H1 (cell line): Measurements from ENCODE around the gene CIT. TPM values are rescaled to one million over a fixed set of nuclear protein-coding genes. Genes with fewer than 3 reads are reported as not detected.
A peak's percentile ranks its signal among the peaks of the same experiment; 100 is the strongest.

Source experiments
- ASH2L ChIP-seq: fragments of 200-600, 300-600 bp; sonication (generic); IDR thresholded peaks from one replicate; pipeline ENCODE4 v1.7.1; 2017; ENCODE audit warnings: low read length
- ATF3 ChIP-seq: IDR thresholded peaks from 2 replicates; pipeline ENCODE4 v1.6.1; 2011; ENCODE audit warnings: low read depth, mild to moderate bottlenecking, low read length; ENCODE audit not compliant: insufficient read depth
- CHD2 ChIP-seq: IDR thresholded peaks from 2 replicates; pipeline ENCODE4 v1.6.1; 2012; ENCODE audit warnings: low read length, improper control_type of control experiment
- CREB1 ChIP-seq: IDR thresholded peaks from 2 replicates; pipeline ENCODE4 v1.6.1; 2012; ENCODE audit warnings: inconsistent platforms
- E2F6 ChIP-seq: IDR thresholded peaks from 2 replicates; pipeline ENCODE4 v1.6.1; 2012; ENCODE audit warnings: inconsistent platforms
- EZH2 ChIP-seq: fragments of 200-600 bp; sonication (generic); IDR thresholded peaks from 2 replicates; pipeline ENCODE4 v1.7.1; 2012; ENCODE audit warnings: low read depth, mild to moderate bottlenecking, moderate library complexity, low read length, inconsistent platforms; ENCODE audit not compliant: severe bottlenecking
- HDAC6 ChIP-seq: IDR thresholded peaks from one replicate; pipeline ENCODE4 v1.7.1; 2012; ENCODE audit warnings: low read depth, mild to moderate bottlenecking, inconsistent platforms, low read length, moderate library complexity
- JUND ChIP-seq: IDR thresholded peaks from 2 replicates; pipeline ENCODE4 v1.6.1; 2011; ENCODE audit warnings: mild to moderate bottlenecking, improper control_type of control experiment, low read length
- KDM5A ChIP-seq: fragments of 200-600 bp; IDR thresholded peaks from 2 replicates; pipeline ENCODE4 v1.7.1; 2012; ENCODE audit warnings: mild to moderate bottlenecking, low read length, inconsistent platforms, mixed read lengths
- MAFK ChIP-seq: IDR thresholded peaks from 2 replicates; pipeline ENCODE4 v1.6.1; 2012; ENCODE audit warnings: low read depth, mild to moderate bottlenecking, improper control_type of control experiment, low read length
- NANOG ChIP-seq: IDR thresholded peaks from 2 replicates; pipeline ENCODE4 v1.6.1; 2011; ENCODE audit warnings: low read length, low read depth, mild to moderate bottlenecking, inconsistent platforms; ENCODE audit not compliant: insufficient read depth, poor library complexity, severe bottlenecking
- PHF8 ChIP-seq: fragments of 200-600 bp; sonication (generic); conservative IDR thresholded peaks from 2 replicates; pipeline ENCODE4 v1.7.1; 2012; ENCODE audit warnings: low read depth, mild to moderate bottlenecking, inconsistent platforms, low read length, moderate library complexity
- POLR2AphosphoS5 ChIP-seq: IDR thresholded peaks from 2 replicates; pipeline ENCODE4 v1.6.1; 2011; ENCODE audit warnings: low read depth, low read length
- POU5F1 ChIP-seq: IDR thresholded peaks from 2 replicates; pipeline ENCODE4 v1.6.1; 2011; ENCODE audit warnings: low read depth, mild to moderate bottlenecking, low read length, moderate library complexity
- RBBP5 ChIP-seq: IDR thresholded peaks from 2 replicates; pipeline ENCODE4 v1.7.1; 2012; ENCODE audit warnings: low read depth, mild to moderate bottlenecking, inconsistent platforms, low read length, moderate library complexity, borderline replicate concordance
- SIRT6 ChIP-seq: IDR thresholded peaks from one replicate; pipeline ENCODE4 v1.7.1; 2012; ENCODE audit warnings: low read length, inconsistent platforms
- SP4 ChIP-seq: IDR thresholded peaks from 2 replicates; pipeline ENCODE4 v1.6.1; 2012; ENCODE audit warnings: low read length, inconsistent platforms
- SRF ChIP-seq: IDR thresholded peaks from 2 replicates; pipeline ENCODE4 v1.6.1; 2011; ENCODE audit warnings: mild to moderate bottlenecking, low read depth, low read length, moderate library complexity
- TAF1 ChIP-seq: IDR thresholded peaks from 2 replicates; pipeline ENCODE4 v1.6.1; 2011; ENCODE audit warnings: mild to moderate bottlenecking, low read depth, low read length
- TAF7 ChIP-seq: optimal IDR thresholded peaks from 2 replicates; pipeline ENCODE3; 2011; ENCODE audit warnings: low read depth, mild to moderate bottlenecking, inconsistent platforms, low read length, moderate library complexity, borderline replicate concordance
- TBP ChIP-seq: IDR thresholded peaks from 2 replicates; pipeline ENCODE4 v1.6.1; 2011; ENCODE audit warnings: low read depth, low read length, improper control_type of control experiment
- USF2 ChIP-seq: IDR thresholded peaks from 2 replicates; pipeline ENCODE4 v1.6.1; 2011; ENCODE audit warnings: low read length, improper control_type of control experiment
- ZNF274 ChIP-seq: IDR thresholded peaks from 2 replicates; pipeline ENCODE4 v1.7.0; 2012; ENCODE audit warnings: low read length, borderline replicate concordance; ENCODE audit errors: extremely low read depth
- polyA plus RNA-seq, 7 experiments: library from polyadenylated mRNA; depleted of rRNA in 3 of 7; stranded (reverse) in 5 of 7; unstranded in 2 of 7; fragments of >200 nt in 5 of 7; fragments of 200-250 nt in 2 of 7; gene quantifications; 1 replicate in 5 of 7; 2 replicates in 1 of 7; 4 replicates in 1 of 7; pipeline versions ENCODE4 v1.2.1 to v1.2.3, GENCODE V29; 2011 to 2013; ENCODE audit warnings: missing spikeins in 2 of 7, mixed read lengths in 2 of 7
- total RNA-seq: library from RNA; stranded (reverse); fragmentation: NEBNext Ultra II Directional; extraction: Animal tissue kit (Norgen Biotek cat#: 25700); gene quantifications from 2 replicates; pipeline ENCODE4 v1.2.1, GENCODE V29; 2021

The CIT gene
- total and polyA plus RNA-seq, 2 of the 8 experiments (the other 6 are each of a cell fraction or from before 2014, with no cell fraction given), result 17.1 to 60.9 TPM

GRCh38 chr12:119876761-119877638 lies at the start of gene CIT (continued):
- TF ChIP-seq EZH2, result no peak
- TF ChIP-seq HDAC6, result no peak
- peak; percentile 81 for TF ChIP-seq TAF1
- no peak for TF ChIP-seq NANOG
- peak; percentile 72 for TF ChIP-seq TBP
- TF ChIP-seq ZNF274, result no peak
- no peak for TF ChIP-seq TAF7
- 0 out of 2 replicates have a peak, but pooled peaks have one; percentile 25 for TF ChIP-seq KDM5A
- TF ChIP-seq CHD2, result peak; percentile 71
- no peak for TF ChIP-seq SIRT6
- peak; percentile 60 for TF ChIP-seq ASH2L
- peak; percentile 94 for TF ChIP-seq SP4
- TF ChIP-seq PHF8, result peak; percentile 93
- peak; percentile 14; the same call in 1 of the 2 replicates for TF ChIP-seq E2F6
- no peak for TF ChIP-seq JUND
- peak; percentile 63 for TF ChIP-seq CREB1
- TF ChIP-seq SRF, result no peak
- no peak for TF ChIP-seq MAFK
- no peak for TF ChIP-seq POU5F1
- TF ChIP-seq POLR2AphosphoS5, result peak; percentile 75
- no peak for TF ChIP-seq ATF3
- no peak for TF ChIP-seq USF2
- TF ChIP-seq RBBP5, result no peak; the same call in 1 of the 2 replicates
